Lower leg skin (tissue), 3 donors: Measurements from ENCODE around the gene ICE1.

Experiments
- POLR2A ChIP-seq, 2 donors: fragments of 450-650 bp; IDR thresholded peaks; one replicate each; pipeline ENCODE4 v1.6.1; 2016 to 2017; ENCODE audit warnings: antibody characterized with exemption in 2 of 2, mild to moderate bottlenecking in 1 of 2, moderate library complexity in 1 of 2
- TF ChIP-seq, protein P1 (sequence below), 3 donors: fragments of 450-650 bp; IDR thresholded peaks; one replicate each; pipeline ENCODE4 v1.5.1; 2016; ENCODE audit warnings: antibody characterized with exemption in 3 of 3, mild to moderate bottlenecking in 3 of 3, moderate library complexity in 2 of 3

DNA sequence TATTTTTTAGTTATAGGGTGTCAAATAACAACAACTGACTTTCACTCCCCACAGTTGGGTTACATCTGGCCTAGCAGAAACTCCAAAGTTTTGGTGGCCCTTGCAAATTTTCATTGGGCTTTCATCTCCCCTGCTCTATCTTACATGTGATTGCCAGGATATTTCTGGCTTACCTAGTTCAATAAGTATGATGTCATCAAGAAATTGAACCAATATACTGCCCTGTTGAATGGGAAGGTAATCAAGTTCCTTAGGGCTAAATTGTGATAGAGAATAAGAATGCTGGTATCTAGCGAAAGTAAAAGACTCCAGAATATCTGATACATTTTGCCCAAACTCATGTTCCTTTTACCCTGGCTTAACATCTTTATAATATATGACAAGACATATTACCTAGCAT, 17.0 kb upstream of the ICE1 start:
- TF ChIP-seq, protein P1, sequence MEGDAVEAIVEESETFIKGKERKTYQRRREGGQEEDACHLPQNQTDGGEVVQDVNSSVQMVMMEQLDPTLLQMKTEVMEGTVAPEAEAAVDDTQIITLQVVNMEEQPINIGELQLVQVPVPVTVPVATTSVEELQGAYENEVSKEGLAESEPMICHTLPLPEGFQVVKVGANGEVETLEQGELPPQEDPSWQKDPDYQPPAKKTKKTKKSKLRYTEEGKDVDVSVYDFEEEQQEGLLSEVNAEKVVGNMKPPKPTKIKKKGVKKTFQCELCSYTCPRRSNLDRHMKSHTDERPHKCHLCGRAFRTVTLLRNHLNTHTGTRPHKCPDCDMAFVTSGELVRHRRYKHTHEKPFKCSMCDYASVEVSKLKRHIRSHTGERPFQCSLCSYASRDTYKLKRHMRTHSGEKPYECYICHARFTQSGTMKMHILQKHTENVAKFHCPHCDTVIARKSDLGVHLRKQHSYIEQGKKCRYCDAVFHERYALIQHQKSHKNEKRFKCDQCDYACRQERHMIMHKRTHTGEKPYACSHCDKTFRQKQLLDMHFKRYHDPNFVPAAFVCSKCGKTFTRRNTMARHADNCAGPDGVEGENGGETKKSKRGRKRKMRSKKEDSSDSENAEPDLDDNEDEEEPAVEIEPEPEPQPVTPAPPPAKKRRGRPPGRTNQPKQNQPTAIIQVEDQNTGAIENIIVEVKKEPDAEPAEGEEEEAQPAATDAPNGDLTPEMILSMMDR (IDR thresholded peaks at IDR 0.05): no peak
- no peak for TF ChIP-seq POLR2A (IDR thresholded peaks at IDR 0.05)
